Ishikawa (cell line): ENCODE data around the gene DPM1.

ENCODE experiments used
- CREB1 ChIP-seq: IDR thresholded peaks from 2 replicates; pipeline ENCODE4 v1.6.1; 2012; ENCODE audit warnings: low read depth
- EGR1 ChIP-seq: IDR thresholded peaks from 2 replicates; pipeline ENCODE4 v1.6.1; 2012
- EP300 ChIP-seq: IDR thresholded peaks from 2 replicates; pipeline ENCODE4 v1.6.1; 2012; ENCODE audit warnings: borderline replicate concordance
- FOXM1 ChIP-seq: IDR thresholded peaks from 2 replicates; pipeline ENCODE4 v1.6.1; 2012; ENCODE audit warnings: low read depth, borderline replicate concordance
- MAX ChIP-seq: IDR thresholded peaks from 2 replicates; pipeline ENCODE4 v1.6.1; 2012
- RAD21 ChIP-seq: IDR thresholded peaks from 2 replicates; pipeline ENCODE4 v1.6.1; 2012; ENCODE audit warnings: low read depth
- TAF1 ChIP-seq: IDR thresholded peaks from 2 replicates; pipeline ENCODE4 v1.6.1; 2012; ENCODE audit warnings: low read depth, mild to moderate bottlenecking
- TCF12 ChIP-seq: IDR thresholded peaks from 2 replicates; pipeline ENCODE4 v1.6.1; 2012; ENCODE audit warnings: low read depth
- YY1 ChIP-seq: IDR thresholded peaks from 2 replicates; pipeline ENCODE4 v1.6.1; 2012; ENCODE audit warnings: low read depth
- ZBTB7A ChIP-seq: IDR thresholded peaks from 2 replicates; pipeline ENCODE4 v1.6.1; 2012; ENCODE audit warnings: low read depth
- TF ChIP-seq, protein P1 (sequence below): IDR thresholded peaks from 2 replicates; pipeline ENCODE4 v1.6.1; 2012; ENCODE audit warnings: low read depth, mild to moderate bottlenecking

- TF ChIP-seq, protein P1, sequence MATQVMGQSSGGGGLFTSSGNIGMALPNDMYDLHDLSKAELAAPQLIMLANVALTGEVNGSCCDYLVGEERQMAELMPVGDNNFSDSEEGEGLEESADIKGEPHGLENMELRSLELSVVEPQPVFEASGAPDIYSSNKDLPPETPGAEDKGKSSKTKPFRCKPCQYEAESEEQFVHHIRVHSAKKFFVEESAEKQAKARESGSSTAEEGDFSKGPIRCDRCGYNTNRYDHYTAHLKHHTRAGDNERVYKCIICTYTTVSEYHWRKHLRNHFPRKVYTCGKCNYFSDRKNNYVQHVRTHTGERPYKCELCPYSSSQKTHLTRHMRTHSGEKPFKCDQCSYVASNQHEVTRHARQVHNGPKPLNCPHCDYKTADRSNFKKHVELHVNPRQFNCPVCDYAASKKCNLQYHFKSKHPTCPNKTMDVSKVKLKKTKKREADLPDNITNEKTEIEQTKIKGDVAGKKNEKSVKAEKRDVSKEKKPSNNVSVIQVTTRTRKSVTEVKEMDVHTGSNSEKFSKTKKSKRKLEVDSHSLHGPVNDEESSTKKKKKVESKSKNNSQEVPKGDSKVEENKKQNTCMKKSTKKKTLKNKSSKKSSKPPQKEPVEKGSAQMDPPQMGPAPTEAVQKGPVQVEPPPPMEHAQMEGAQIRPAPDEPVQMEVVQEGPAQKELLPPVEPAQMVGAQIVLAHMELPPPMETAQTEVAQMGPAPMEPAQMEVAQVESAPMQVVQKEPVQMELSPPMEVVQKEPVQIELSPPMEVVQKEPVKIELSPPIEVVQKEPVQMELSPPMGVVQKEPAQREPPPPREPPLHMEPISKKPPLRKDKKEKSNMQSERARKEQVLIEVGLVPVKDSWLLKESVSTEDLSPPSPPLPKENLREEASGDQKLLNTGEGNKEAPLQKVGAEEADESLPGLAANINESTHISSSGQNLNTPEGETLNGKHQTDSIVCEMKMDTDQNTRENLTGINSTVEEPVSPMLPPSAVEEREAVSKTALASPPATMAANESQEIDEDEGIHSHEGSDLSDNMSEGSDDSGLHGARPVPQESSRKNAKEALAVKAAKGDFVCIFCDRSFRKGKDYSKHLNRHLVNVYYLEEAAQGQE, result no peak
- no peak for TF ChIP-seq FOXM1
- no peak for TF ChIP-seq RAD21
- TF ChIP-seq EGR1, result no peak
- TF ChIP-seq TAF1, result no peak
- no peak for TF ChIP-seq MAX
- TF ChIP-seq ZBTB7A, result no peak
- TF ChIP-seq YY1, result no peak
- no peak for TF ChIP-seq CREB1
- TF ChIP-seq TCF12, result no peak
- TF ChIP-seq EP300, result no peak
These were observed 38.8 kb downstream of the DPM1 start for GRCh38 chr20:50919567-50919966.
